ENCODE data around the gene JUND. TPM values are rescaled to one million over a fixed set of nuclear protein-coding genes. Genes with fewer than 3 reads are reported as not detected.

The JUND gene
- polyA plus RNA-seq, 2 of the 4 experiments (the other 2 are of a cell fraction), result 65.1 to 68.9 TPM

DNA sequence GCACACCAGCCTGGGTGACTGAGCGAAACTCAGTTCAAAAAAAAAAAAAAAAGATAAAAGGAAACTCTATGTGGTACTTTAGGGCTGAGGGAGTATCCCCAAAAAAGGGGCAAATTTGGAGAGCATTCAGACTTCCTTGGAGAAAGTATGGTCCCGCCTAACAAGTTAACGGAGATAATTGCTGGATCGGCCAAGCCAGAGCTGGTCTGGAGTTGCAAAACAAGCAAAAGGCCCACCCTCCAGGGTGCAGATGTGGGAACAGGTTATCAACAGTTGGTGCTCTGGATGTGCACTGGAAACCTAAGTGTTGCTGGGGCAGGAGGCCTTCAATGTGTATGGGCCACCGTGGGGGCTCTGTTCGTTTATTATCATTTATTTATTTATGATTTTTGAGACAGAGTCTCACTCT lies 10.0 kb downstream of the JUND start:
- FAIRE-seq, result no peak
- TF ChIP-seq, protein P1, sequence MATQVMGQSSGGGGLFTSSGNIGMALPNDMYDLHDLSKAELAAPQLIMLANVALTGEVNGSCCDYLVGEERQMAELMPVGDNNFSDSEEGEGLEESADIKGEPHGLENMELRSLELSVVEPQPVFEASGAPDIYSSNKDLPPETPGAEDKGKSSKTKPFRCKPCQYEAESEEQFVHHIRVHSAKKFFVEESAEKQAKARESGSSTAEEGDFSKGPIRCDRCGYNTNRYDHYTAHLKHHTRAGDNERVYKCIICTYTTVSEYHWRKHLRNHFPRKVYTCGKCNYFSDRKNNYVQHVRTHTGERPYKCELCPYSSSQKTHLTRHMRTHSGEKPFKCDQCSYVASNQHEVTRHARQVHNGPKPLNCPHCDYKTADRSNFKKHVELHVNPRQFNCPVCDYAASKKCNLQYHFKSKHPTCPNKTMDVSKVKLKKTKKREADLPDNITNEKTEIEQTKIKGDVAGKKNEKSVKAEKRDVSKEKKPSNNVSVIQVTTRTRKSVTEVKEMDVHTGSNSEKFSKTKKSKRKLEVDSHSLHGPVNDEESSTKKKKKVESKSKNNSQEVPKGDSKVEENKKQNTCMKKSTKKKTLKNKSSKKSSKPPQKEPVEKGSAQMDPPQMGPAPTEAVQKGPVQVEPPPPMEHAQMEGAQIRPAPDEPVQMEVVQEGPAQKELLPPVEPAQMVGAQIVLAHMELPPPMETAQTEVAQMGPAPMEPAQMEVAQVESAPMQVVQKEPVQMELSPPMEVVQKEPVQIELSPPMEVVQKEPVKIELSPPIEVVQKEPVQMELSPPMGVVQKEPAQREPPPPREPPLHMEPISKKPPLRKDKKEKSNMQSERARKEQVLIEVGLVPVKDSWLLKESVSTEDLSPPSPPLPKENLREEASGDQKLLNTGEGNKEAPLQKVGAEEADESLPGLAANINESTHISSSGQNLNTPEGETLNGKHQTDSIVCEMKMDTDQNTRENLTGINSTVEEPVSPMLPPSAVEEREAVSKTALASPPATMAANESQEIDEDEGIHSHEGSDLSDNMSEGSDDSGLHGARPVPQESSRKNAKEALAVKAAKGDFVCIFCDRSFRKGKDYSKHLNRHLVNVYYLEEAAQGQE (IDR thresholded peaks at IDR 0.05), result 0 out of 2 replicates have a peak, but pooled peaks have one; percentile 7
- TF ChIP-seq CHD4 (IDR thresholded peaks at IDR 0.05; ENCODE audit: borderline replicate concordance), result no peak
- 0 out of 2 replicates have a peak, but pooled peaks have one; percentile 12 for TF ChIP-seq FOSB (CRISPR knock-in tag; IDR thresholded peaks at IDR 0.05)
- ChIA-PET POLR2A (no interaction called here), CTCF (interaction anchor here (0.7 to 2.1 kb wide), 12 partner anchors 8 to 63 kb away, joined by 3 to 13 read pairs (median 4); no protein-coding TSS in a partner anchor)
- no peak overlapping the region for H3K4me3 ChIP-seq
- no peak overlapping the region for H3K4me2 ChIP-seq
- no peak; a peak in 1 of 6 replicates for ATAC-seq
- peaks cover 39% of the 10 kb centered on the region for H3K4me1 ChIP-seq
- no peak overlapping the region for H3K27ac ChIP-seq
- 72% methylated on average over 6 of the region's 6 CpGs for WGBS (ENCODE audit: missing lambda C conversion rate)
- no peak for DNase-seq (ENCODE audit: low read depth in 1 of 2, low spot score in 1 of 2)
- H3K9me3 ChIP-seq, result no peaks in the 10 kb centered on the region

DNA sequence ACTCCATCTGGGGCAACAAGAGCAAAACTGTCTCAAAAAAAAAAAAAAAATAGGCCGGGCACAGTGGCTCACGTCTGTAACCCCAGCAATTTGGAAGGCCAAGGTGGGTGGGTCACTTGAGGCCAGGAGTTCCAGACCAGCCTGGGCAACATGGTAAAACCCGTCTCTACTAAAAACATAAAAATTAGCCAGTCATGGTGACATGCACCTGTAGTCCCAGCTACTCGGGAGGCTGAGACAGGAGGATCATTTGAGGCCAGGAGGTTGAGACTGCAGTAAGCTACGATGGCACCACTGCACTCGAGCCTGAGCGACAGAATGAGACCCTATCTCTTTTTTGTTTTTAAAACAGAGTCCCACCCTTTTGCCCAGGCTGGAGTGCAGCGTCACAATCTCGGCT lies 11.1 kb downstream of the JUND start:
- no peak for DNase-seq (ENCODE audit: low read depth in 1 of 2, low spot score in 1 of 2)
- CTCF ChIA-PET, result interaction anchor here (0.8 to 4.5 kb wide), 6 partner anchors 8 to 57 kb away, joined by 3 to 27 read pairs (median 6); partner anchors contain the start of gene LSM4
- Histone ChIP-seq H3K4me2 (no peak overlapping the region), H3K27ac (no peak overlapping the region), H3K4me1 (peaks cover 28% of the 10 kb centered on the region), H3K9me3 (no peaks in the 10 kb centered on the region), H3K4me3 (no peak overlapping the region)
- 87% methylated on average over 9 of the region's 9 CpGs for WGBS (ENCODE audit: missing lambda C conversion rate)
- TF ChIP-seq NFE2L2 (conservative IDR thresholded peaks at IDR 0.05; ENCODE audit: low read length), result peak; percentile 54
- no peak for TF ChIP-seq RAD21 (conservative IDR thresholded peaks at IDR 0.05 in 1 of 2, IDR thresholded peaks at IDR 0.05 in 1 of 2)
- no peak for ATAC-seq
- POLR2A ChIA-PET, result no interaction called here
- FAIRE-seq, result no peak

DNA sequence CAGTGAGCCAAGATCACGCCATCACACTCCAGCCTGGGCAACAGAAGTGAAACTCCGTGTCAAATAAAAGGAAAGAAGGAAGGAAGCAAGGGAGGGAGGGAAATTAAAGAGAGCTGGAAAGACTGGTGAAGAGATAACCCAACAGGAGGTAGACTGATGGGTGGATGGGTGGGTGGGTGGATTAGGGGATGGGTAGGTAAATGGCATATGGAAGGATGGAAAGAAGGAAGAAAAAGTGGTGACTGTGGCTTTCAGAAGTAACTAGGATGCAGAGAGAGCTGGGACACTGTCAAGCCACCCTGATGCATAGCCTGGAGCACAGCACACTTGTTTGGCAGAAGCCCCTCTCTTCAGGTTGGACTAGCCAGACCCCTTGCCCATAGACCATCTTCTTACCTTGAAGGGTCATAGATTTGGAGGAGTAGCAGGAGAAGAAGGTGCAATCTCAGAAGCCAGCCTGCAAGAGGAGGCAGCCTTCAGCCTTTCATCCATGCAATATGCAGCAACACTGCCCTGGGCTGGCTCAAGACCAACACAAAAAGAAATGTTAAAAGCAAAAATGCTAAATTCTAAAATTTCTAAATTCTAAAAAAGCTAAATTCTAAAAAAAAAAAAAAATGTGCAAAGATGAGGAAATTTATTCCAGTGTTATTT lies 12.2 kb downstream of the JUND start:
- no peak for ATAC-seq
- TF ChIP-seq MYC (IDR thresholded peaks at IDR 0.05; ENCODE audit: borderline replicate concordance, low read length) (no peak), ZFP36 (IDR thresholded peaks at IDR 0.05; ENCODE audit: borderline replicate concordance, partially characterized antibody) (peak; percentile 64)
- FAIRE-seq, result no peak
- Histone ChIP-seq H3K4me1 (peaks cover 18% of the 10 kb centered on the region), H3K4me2 (no peak overlapping the region), H3K9me3 (no peaks in the 10 kb centered on the region), H3K27ac (no peak overlapping the region), H3K4me3 (no peak overlapping the region)
- 69% methylated on average over 2 of the region's 2 CpGs for WGBS (ENCODE audit: missing lambda C conversion rate)
- ChIA-PET POLR2A (interaction anchor here (1.1 kb wide), 1 partner anchor 59 kb away, joined by 6 read pairs; no protein-coding TSS in a partner anchor), CTCF (interaction anchor here (0.7 to 4.5 kb wide), 7 partner anchors 10 to 70 kb away, joined by 3 to 27 read pairs (median 6); partner anchors contain the start of gene RAB3A)
- DNase-seq (ENCODE audit: low read depth in 1 of 2, low spot score in 1 of 2), result no peak

DNA sequence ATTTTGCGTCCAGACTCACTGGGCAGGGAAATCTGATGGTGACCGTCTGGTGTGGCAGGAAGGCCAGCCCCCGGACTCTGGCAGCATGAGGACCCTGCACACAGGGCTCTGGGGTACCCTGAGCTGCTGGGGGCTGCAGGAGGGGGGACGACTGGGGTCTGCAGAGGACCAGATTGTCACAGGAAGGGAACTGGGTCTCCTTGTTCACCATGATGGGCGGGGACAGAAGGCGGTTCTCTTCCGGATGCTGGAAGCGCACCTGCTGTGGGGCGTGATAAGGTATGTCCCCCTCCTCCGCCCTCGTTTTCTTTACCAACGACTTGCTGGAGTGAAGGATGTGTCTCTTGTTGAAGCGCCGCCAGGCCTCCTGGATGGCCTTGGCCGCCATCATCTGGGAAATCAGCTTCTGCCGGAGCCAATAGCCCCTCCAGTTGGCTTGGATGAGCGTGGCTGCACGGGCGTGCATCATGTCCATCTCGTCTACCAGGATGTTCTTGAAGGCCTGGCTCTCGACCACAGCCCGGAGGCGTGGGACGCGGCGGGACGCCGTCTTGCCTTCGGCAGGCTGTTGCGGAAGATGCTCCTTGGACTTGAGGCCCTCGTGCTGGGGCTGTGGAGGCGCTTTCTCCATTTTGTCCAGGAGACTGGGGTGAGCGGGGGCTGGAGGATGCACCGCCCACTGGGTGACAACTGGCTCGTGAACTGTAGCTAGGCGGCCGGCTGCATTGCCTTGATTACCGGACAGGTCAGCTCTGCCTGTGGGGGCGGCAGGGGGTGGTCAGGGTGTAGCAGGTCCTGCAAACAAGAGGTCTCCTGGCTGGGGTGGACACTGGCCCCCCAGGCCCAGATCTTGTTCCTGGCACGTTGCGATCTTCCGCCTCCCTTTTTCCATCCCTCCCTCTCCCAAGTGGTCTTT lies 14.4 kb downstream of the JUND start:
- DNase-seq (ENCODE audit: low read depth in 1 of 2, low spot score in 1 of 2) (no peak), FAIRE-seq (no peak), ATAC-seq (no peak)
- CTCF ChIA-PET, result interaction anchor here (4.5 kb wide), 1 partner anchor 12 kb away, joined by 27 read pairs; no protein-coding TSS in a partner anchor
- no peak overlapping the region for H3K27ac ChIP-seq
- no peaks in the 10 kb centered on the region for H3K4me1 ChIP-seq
- H3K4me3 ChIP-seq, result no peak overlapping the region
- H3K4me2 ChIP-seq, result no peak overlapping the region
- POLR2A ChIA-PET, result no interaction called here
- 88% methylated on average over 24 of the region's 42 CpGs for WGBS (ENCODE audit: missing lambda C conversion rate)
- H3K9me3 ChIP-seq, result no peaks in the 10 kb centered on the region
- no peak for TF ChIP-seq SMC3 (IDR thresholded peaks at IDR 0.05)
- TF ChIP-seq POLR2A (IDR thresholded peaks at IDR 0.05; ENCODE audit: low read length), result no peak
- TF ChIP-seq ZNF302 (CRISPR knock-in tag; IDR thresholded peaks at IDR 0.05), result no peak
- TF ChIP-seq NPAS2 (CRISPR knock-in tag; IDR thresholded peaks at IDR 0.05; ENCODE audit: borderline replicate concordance), result no peak
- TF ChIP-seq RAD21 (conservative IDR thresholded peaks at IDR 0.05 in 1 of 2, IDR thresholded peaks at IDR 0.05 in 1 of 2), result no peak
- TF ChIP-seq, protein P2, sequence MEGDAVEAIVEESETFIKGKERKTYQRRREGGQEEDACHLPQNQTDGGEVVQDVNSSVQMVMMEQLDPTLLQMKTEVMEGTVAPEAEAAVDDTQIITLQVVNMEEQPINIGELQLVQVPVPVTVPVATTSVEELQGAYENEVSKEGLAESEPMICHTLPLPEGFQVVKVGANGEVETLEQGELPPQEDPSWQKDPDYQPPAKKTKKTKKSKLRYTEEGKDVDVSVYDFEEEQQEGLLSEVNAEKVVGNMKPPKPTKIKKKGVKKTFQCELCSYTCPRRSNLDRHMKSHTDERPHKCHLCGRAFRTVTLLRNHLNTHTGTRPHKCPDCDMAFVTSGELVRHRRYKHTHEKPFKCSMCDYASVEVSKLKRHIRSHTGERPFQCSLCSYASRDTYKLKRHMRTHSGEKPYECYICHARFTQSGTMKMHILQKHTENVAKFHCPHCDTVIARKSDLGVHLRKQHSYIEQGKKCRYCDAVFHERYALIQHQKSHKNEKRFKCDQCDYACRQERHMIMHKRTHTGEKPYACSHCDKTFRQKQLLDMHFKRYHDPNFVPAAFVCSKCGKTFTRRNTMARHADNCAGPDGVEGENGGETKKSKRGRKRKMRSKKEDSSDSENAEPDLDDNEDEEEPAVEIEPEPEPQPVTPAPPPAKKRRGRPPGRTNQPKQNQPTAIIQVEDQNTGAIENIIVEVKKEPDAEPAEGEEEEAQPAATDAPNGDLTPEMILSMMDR (IDR thresholded peaks at IDR 0.05), result no peak
- no peak for TF ChIP-seq NFE2L2 (conservative IDR thresholded peaks at IDR 0.05; ENCODE audit: low read length)
- TF ChIP-seq, protein P3, sequence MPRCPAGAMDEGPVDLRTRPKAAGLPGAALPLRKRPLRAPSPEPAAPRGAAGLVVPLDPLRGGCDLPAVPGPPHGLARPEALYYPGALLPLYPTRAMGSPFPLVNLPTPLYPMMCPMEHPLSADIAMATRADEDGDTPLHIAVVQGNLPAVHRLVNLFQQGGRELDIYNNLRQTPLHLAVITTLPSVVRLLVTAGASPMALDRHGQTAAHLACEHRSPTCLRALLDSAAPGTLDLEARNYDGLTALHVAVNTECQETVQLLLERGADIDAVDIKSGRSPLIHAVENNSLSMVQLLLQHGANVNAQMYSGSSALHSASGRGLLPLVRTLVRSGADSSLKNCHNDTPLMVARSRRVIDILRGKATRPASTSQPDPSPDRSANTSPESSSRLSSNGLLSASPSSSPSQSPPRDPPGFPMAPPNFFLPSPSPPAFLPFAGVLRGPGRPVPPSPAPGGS (IDR thresholded peaks at IDR 0.05), result no peak
- no peak for TF ChIP-seq BHLHE40 (IDR thresholded peaks at IDR 0.05; ENCODE audit: low read depth, low read length)
- TF ChIP-seq, protein P4, sequence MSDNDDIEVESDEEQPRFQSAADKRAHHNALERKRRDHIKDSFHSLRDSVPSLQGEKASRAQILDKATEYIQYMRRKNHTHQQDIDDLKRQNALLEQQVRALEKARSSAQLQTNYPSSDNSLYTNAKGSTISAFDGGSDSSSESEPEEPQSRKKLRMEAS (IDR thresholded peaks at IDR 0.05), result no peak
- no peak for TF ChIP-seq CBX8 (IDR thresholded peaks at IDR 0.05)
- TF ChIP-seq, protein P5, sequence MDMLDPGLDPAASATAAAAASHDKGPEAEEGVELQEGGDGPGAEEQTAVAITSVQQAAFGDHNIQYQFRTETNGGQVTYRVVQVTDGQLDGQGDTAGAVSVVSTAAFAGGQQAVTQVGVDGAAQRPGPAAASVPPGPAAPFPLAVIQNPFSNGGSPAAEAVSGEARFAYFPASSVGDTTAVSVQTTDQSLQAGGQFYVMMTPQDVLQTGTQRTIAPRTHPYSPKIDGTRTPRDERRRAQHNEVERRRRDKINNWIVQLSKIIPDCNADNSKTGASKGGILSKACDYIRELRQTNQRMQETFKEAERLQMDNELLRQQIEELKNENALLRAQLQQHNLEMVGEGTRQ (IDR thresholded peaks at IDR 0.05), result no peak
- TF ChIP-seq, protein P6, sequence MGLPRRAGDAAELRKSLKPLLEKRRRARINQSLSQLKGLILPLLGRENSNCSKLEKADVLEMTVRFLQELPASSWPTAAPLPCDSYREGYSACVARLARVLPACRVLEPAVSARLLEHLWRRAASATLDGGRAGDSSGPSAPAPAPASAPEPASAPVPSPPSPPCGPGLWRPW (IDR thresholded peaks at IDR 0.05), result no peak

Data from A549 (cell line).